Activated T-cell treated with anti-CD3 and anti-CD28 coated beads, Interleukin-2, amount 50 U/mL, for 48 hours (primary cell): Measurements from ENCODE around the gene SMYD3.
"Not testable (repeated sequence)": the region's sequence is repeated elsewhere in the genome, so short reads cannot be mapped to it uniquely, and the experiment has no call there.

Experiments used
- DNase-seq, 2 experiments: peaks; one replicate each; pipeline ENCODE4 v3.0.0-alpha.2; 2020

The SMYD3 gene

GRCh38 chr1:245730801-245731200 lies 776.3 kb downstream of the SMYD3 start:
- no peak for DNase-seq

DNA sequence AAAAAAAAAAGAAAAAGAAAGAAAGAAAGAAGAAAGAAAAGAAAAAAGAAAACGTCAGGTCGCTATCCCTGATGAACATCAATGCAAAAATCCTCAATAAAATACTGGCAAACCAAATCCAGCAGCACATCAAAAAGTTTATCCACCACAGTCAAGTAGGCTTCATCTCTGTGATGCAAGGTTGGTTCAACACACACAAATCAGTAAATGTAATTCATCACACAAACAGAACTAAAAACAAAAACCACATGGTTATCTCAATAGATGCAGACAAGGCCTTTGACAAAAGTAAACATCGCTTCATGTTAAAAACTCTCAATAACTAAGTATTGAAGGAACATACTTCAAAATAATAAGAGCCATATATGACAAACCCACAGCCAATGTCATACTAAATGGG lies 779.0 kb downstream of the SMYD3 start:
- not testable (repeated sequence) for DNase-seq

DNA sequence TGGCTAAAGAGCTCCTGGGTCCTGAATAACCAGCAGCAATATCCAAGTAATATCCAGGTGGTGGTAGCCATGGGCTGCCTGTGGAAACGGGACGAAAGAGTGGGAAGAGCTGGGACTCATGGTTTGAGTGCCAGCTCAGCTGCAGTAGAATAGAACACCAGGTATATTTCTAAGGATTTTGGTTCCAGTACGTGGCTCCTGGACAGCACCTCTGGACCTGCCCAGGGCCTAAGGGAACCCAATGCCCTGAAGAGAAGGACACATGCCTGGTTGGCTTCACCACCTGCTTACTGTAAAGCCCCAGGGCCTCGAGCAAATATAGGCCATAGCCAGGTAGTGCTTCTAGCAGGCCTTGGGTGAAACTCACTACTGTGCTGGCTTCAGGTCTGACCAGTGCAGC lies 785.6 kb downstream of the SMYD3 start:
- DNase-seq = no peak

GRCh38 chr1:245718951-245719350 lies 788.1 kb downstream of the SMYD3 start:
- no peak for DNase-seq

DNA sequence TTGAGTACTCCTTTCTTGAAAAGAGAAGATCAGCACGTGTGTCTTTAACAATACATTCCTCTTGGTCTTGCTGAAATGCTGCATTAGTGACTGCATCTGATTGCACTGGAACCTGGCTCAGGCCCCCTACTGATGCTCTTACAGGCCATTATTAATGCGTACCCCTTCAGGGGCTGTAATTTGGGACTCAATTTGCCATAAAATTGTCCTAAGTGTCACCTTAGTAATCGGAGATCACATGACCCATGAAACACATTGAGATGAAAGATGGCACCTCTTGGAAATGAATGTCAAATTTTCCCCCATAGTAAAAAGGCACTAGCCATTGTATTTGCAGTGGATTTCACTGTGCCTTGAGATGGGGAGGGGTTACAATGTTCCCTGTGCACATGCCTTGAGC lies 789.0 kb downstream of the SMYD3 start:
- no peak for DNase-seq

DNA sequence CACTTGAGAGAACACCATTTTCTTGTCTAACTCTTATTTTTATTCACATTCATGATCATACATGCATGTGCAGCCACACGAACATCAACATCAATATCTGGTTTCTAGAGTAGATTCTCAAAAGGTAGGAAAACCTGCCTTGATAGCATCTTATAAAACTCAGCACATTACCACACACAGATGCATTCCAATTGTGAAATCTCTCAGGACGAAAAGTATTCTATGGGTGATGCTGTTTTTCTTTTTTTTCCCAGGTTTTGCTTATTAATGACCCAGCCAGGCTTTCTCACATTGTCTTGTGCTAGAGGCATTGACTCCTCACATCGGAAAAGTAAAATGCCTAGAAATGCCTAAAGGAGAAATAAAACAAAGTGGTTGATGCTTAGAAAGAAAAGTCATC lies 789.5 kb downstream of the SMYD3 start:
- no peak for DNase-seq

GRCh38 chr1:245716561-245716960 lies 790.5 kb downstream of the SMYD3 start:
- no peak for DNase-seq

DNA sequence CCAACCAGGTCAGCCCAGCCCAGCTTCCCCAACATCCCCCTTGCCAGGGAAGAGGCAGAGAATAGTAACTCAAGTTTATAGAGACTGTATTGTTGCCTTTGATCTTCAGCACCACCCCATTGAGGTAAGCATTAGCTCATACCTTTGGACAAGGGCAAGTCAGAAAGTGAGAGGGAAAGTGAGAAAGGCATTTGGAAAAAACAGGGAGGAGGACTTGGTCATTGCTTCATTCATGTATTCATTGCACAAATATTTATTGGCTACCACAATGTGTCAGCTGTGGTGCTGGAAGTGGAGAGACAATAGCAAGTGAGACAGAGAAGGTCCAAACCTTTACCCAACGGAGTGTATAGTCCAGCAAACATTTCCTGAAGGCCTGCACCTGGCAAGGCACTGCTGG lies 791.1 kb downstream of the SMYD3 start:
- no peak for DNase-seq

DNA sequence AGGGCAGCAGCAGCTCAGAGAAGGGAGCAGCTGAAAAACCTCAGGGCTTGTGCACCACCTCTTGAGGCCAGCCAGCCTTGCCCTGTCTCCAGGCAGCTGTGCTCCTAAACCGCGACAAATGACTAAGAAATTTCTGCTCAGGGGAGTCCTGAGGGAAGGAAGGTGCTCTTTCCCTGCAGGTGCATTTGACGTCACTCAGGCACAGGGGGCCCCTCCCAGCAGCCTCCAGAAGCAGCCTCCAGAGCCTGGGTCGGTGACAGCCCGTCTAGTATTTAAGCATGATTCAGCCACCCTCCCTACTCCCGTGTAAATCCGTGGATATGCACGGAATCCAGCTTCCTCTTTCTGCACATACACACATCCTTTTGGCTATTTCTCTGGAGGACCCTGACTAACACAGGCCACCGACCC lies 791.8 kb downstream of the SMYD3 start:
- no peak for DNase-seq

DNA sequence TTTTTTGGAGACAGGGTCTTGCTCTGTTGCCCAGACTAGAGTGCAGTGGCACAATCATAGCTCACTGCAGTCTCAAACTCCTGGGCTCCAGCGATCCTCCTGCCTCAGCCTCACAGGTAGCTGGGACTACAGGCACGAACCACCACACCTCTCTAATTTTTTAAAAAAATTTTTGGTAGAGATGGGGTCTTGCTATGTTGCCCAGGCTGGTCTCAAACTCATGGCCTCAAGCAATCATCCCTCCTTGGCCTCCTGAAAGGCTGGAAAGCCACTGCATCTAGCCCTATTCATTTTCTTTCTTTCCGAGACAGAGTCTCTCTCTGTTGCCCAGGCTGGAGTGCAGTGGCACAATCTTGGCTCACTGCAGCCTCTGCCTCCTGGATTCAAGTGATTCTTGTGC lies 793.1 kb downstream of the SMYD3 start:
- not testable (repeated sequence) for DNase-seq

DNA sequence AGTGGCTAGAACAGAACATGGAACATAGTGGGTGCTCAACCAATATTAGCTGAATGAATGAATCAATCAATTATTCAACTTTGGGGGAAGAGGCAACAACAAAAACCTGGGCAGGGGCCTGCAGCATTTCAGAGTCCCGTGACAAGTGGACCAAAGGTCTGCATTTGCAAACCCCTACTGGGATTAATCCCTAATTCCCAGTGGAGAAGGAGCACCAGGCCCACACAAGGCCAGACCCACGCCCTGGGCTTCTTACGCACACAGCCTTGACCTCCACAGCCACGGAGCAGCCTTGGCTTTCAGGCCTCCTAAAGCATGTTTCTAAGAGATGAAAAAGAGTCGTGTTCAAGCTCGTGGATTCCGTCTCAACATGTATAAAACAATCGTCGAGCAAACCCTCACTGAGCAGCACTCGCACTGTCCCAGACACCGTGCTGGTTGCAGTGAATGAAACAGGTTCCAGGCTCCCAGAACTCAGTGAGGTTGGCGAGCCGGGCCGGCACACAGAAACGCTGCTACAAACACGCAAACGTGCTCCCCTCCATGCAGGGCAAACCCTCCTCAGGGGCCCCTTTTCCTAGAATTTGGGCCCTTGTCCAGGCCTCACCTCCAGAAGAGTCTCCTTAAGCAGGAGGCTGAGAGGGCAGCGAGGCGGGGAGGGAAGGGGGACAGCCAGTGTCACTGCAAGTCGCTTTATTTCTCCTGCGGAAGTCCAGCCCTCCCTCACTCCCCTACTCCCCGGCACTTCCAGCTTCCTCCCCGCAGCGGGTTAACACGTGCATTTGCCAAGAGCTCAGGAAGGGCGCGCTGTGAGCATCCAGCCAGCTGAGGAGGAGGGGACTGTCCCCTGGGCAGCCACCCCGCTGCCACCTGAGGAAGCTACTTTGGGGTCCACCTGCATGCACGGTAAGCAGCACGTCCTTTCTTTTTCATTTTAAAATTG lies 795.8 kb downstream of the SMYD3 start:
- DNase-seq = no peak

DNA sequence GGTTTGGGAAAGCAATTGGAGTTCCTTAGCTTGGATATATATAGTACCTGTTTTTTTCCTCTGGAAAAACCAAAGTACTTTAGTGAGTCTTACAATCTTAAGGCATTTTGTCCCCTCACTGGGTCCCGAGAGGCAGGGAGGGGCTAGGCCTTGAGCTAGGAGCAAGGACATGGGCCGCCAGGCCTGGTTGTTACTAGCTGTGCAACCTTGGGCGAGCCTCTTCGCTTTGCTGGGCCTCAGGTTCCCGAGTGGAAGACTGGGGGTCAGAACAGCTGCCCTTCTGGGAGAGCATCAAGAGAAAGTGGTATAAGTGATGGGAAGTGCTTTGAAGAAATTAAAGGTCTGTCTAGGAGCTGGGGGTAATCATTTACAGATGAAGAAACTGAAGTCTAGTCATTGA lies 799.1 kb downstream of the SMYD3 start:
- no peak for DNase-seq

GRCh38 chr1:245704765-245705164 lies 802.3 kb downstream of the SMYD3 start:
- DNase-seq = no peak

GRCh38 chr1:245704341-245704740 lies 802.7 kb downstream of the SMYD3 start:
- DNase-seq = no peak

DNA sequence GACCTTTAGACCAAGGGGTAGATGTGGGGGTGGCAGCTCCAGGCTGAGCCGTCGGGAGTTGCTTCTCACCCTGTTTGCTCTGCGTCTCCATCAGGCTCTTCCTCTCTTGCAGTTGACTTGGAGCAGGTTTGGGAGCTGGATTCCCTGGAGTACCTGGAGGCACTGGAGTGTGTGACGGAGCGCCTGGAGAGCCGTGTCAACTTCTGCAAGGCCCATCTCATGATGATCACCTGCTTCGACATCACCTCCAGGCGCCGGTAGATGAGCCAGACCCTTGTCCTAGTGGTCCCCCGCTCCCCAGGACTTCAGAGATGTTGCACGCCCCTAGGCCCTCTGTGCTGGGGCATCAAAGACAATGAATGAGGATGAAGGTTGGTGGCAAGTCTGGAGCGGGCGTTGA lies 804.7 kb downstream of the SMYD3 start:
- no peak for DNase-seq

DNA sequence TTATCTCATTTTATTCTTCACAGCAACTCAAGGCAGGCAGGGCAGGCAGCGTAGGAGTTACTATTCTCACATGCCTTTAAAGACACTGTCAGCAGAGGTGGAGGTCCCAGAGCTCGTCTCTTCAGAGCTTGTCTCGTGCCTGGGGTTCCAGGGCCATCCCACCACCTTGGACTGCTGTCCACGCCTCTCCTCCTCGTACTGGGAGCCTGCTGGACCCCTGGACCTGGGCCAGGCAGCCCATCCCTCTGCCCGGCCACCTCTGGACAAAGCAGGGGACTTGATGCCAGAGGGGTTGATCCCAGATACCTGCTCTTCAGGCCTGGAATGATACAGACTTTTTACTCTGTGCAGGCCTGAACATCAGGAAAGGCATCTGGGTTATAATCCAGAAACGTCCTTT lies 805.4 kb downstream of the SMYD3 start:
- no peak for DNase-seq

- no peak for DNase-seq
These were observed 806.4 kb downstream of the SMYD3 start for GRCh38 chr1:245700631-245701030.
